ENCODE data around the gene JUP.

Gene JUP

GRCh38 chr17:41760878-41761277, 25.6 kb downstream of the JUP start:
- Histone ChIP-seq H3K9me3 (ENCODE audit: control insufficient read depth, low read length) (no peaks in the 10 kb centered on the region), H3K14ac (ENCODE audit: low read length in 2 of 2) (no peak overlapping the region), H4K91ac (ENCODE audit: low read length) (no peak overlapping the region), H2BK5ac (ENCODE audit: low read depth, low read length, poor library complexity, severe bottlenecking) (no peak overlapping the region), H3K4me2 (ENCODE audit: low read length, poor library complexity, severe bottlenecking) (no peak overlapping the region), H3K27me3 (ENCODE audit: control insufficient read depth in 1 of 2, insufficient read depth in 1 of 2, low read length in 2 of 2) (peaks cover 0 to 4% of the 10 kb centered on the region in 2 experiments), H3K18ac (ENCODE audit: low read depth in 1 of 2, low read length in 2 of 2) (no peak overlapping the region), H3K27ac (ENCODE audit: low read length, poor library complexity, severe bottlenecking) (no peak overlapping the region), H3K4ac (ENCODE audit: low read depth in 1 of 2, low read length in 2 of 2) (no peak overlapping the region), H3K36me3 (ENCODE audit: control insufficient read depth in 1 of 2, insufficient read depth in 2 of 2, low read depth in 1 of 2, low read length in 2 of 2) (peaks cover 0 to 91% of the 10 kb centered on the region in 2 experiments), H3K23ac (ENCODE audit: low read length in 2 of 2) (no peak overlapping the region), H2BK12ac (ENCODE audit: low read length in 2 of 2) (no peak overlapping the region), H4K8ac (ENCODE audit: low read length) (no peak overlapping the region), H2BK120ac (ENCODE audit: low read depth, low read length) (no peak overlapping the region), H2AFZ (ENCODE audit: low read depth, low read length) (no peak overlapping the region), H3K4me3 (ENCODE audit: insufficient read depth in 1 of 2, low read depth in 1 of 2, low read length in 2 of 2) (no peak overlapping the region), H2BK15ac (ENCODE audit: low read depth, poor library complexity, severe bottlenecking) (no peak overlapping the region), H3K9ac (ENCODE audit: low read length) (no peak overlapping the region), H2AK5ac (ENCODE audit: low read length, severe bottlenecking) (no peak overlapping the region), H3K4me1 (ENCODE audit: control insufficient read depth, insufficient read depth, low read depth, low read length) (peaks cover 6% of the 10 kb centered on the region), H3K79me1 (replicated peaks; ENCODE audit: low read length, poor library complexity, severe bottlenecking) (peaks cover 32% of the 10 kb centered on the region)
- no peak for DNase-seq
- WGBS = 97% methylated on average over 6 of the region's 6 CpGs

- Histone ChIP-seq H3K4ac (ENCODE audit: low read depth in 1 of 2, low read length in 2 of 2) (no peak overlapping the region), H3K14ac (ENCODE audit: low read length in 2 of 2) (no peak overlapping the region), H4K8ac (ENCODE audit: low read length) (no peak overlapping the region), H2BK12ac (ENCODE audit: low read length in 2 of 2) (no peak overlapping the region), H2BK5ac (ENCODE audit: low read depth, low read length, poor library complexity, severe bottlenecking) (no peak overlapping the region), H3K79me1 (replicated peaks; ENCODE audit: low read length, poor library complexity, severe bottlenecking) (peaks cover 35% of the 10 kb centered on the region), H3K36me3 (ENCODE audit: control insufficient read depth in 1 of 2, insufficient read depth in 2 of 2, low read depth in 1 of 2, low read length in 2 of 2) (peaks cover 0 to 93% of the 10 kb centered on the region in 2 experiments), H3K9ac (ENCODE audit: low read length) (no peak overlapping the region), H3K4me1 (ENCODE audit: control insufficient read depth, insufficient read depth, low read depth, low read length) (peaks cover 8% of the 10 kb centered on the region), H2AFZ (ENCODE audit: low read depth, low read length) (no peak overlapping the region), H3K18ac (ENCODE audit: low read depth in 1 of 2, low read length in 2 of 2) (no peak overlapping the region), H3K4me3 (ENCODE audit: insufficient read depth in 1 of 2, low read depth in 1 of 2, low read length in 2 of 2) (no peak overlapping the region), H3K4me2 (ENCODE audit: low read length, poor library complexity, severe bottlenecking) (peak overlapping the region; percentile 8), H4K91ac (ENCODE audit: low read length) (no peak overlapping the region), H3K27ac (ENCODE audit: low read length, poor library complexity, severe bottlenecking) (no peak overlapping the region), H2BK15ac (ENCODE audit: low read depth, poor library complexity, severe bottlenecking) (no peak overlapping the region), H3K27me3 (ENCODE audit: control insufficient read depth in 1 of 2, insufficient read depth in 1 of 2, low read length in 2 of 2) (peaks cover 0 to 7% of the 10 kb centered on the region in 2 experiments), H2BK120ac (ENCODE audit: low read depth, low read length) (no peak overlapping the region), H3K23ac (ENCODE audit: low read length in 2 of 2) (no peak overlapping the region), H2AK5ac (ENCODE audit: low read length, severe bottlenecking) (no peak overlapping the region), H3K9me3 (ENCODE audit: control insufficient read depth, low read length) (no peaks in the 10 kb centered on the region)
- DNase-seq = no peak
- WGBS = over 99% methylated on average over 9 of the region's 9 CpGs
Observed at GRCh38 chr17:41758601-41759000, 27.9 kb downstream of the JUP start.

GRCh38 chr17:41754066-41754465, 32.4 kb downstream of the JUP start:
- peaks cover 0 to 29% of the 10 kb centered on the region in 2 experiments for H3K27me3 ChIP-seq (ENCODE audit: control insufficient read depth in 1 of 2, insufficient read depth in 1 of 2, low read length in 2 of 2)

GRCh38 chr17:41751288-41751687, 35.2 kb downstream of the JUP start:
- Histone ChIP-seq H2AFZ (ENCODE audit: low read depth, low read length) (no peak overlapping the region), H3K14ac (ENCODE audit: low read length in 2 of 2) (no peak overlapping the region), H2AK5ac (ENCODE audit: low read length, severe bottlenecking) (no peak overlapping the region), H3K4ac (ENCODE audit: low read depth in 1 of 2, low read length in 2 of 2) (no peak overlapping the region), H3K9ac (ENCODE audit: low read length) (no peak overlapping the region), H3K9me3 (ENCODE audit: control insufficient read depth, low read length) (no peaks in the 10 kb centered on the region), H3K27ac (ENCODE audit: low read length, poor library complexity, severe bottlenecking) (no peak overlapping the region), H3K18ac (ENCODE audit: low read depth in 1 of 2, low read length in 2 of 2) (no peak overlapping the region), H3K36me3 (ENCODE audit: control insufficient read depth in 1 of 2, insufficient read depth in 2 of 2, low read depth in 1 of 2, low read length in 2 of 2) (peaks cover 0 to 52% of the 10 kb centered on the region in 2 experiments), H3K4me1 (ENCODE audit: control insufficient read depth, insufficient read depth, low read depth, low read length) (peaks cover 6% of the 10 kb centered on the region), H4K91ac (ENCODE audit: low read length) (no peak overlapping the region), H4K8ac (ENCODE audit: low read length) (no peak overlapping the region), H3K79me1 (replicated peaks; ENCODE audit: low read length, poor library complexity, severe bottlenecking) (peaks cover 13% of the 10 kb centered on the region), H2BK5ac (ENCODE audit: low read depth, low read length, poor library complexity, severe bottlenecking) (no peak overlapping the region), H2BK15ac (ENCODE audit: low read depth, poor library complexity, severe bottlenecking) (no peak overlapping the region), H2BK120ac (ENCODE audit: low read depth, low read length) (no peak overlapping the region), H3K27me3 (ENCODE audit: control insufficient read depth in 1 of 2, insufficient read depth in 1 of 2, low read length in 2 of 2) (peaks cover 0 to 35% of the 10 kb centered on the region in 2 experiments), H3K4me2 (ENCODE audit: low read length, poor library complexity, severe bottlenecking) (no peak overlapping the region), H2BK12ac (ENCODE audit: low read length in 2 of 2) (no peak overlapping the region), H3K4me3 (ENCODE audit: insufficient read depth in 1 of 2, low read depth in 1 of 2, low read length in 2 of 2) (no peak overlapping the region), H3K23ac (ENCODE audit: low read length in 2 of 2) (no peak overlapping the region)
- 60% methylated on average over 3 of the region's 3 CpGs for WGBS
- DNase-seq = no peak

More at GRCh38 chr17:41754066-41754465, 32.4 kb downstream of the JUP start:
- no peak overlapping the region for H3K18ac ChIP-seq (ENCODE audit: low read depth in 1 of 2, low read length in 2 of 2)
- H3K4me1 ChIP-seq (ENCODE audit: control insufficient read depth, insufficient read depth, low read depth, low read length) = peaks cover 10% of the 10 kb centered on the region
- no peaks in the 10 kb centered on the region for H3K9me3 ChIP-seq (ENCODE audit: control insufficient read depth, low read length)
- WGBS = 86% methylated on average over 12 of the region's 12 CpGs
- no peak overlapping the region for H3K23ac ChIP-seq (ENCODE audit: low read length in 2 of 2)
- no peak overlapping the region for H3K27ac ChIP-seq (ENCODE audit: low read length, poor library complexity, severe bottlenecking)
- no peak overlapping the region for H2BK15ac ChIP-seq (ENCODE audit: low read depth, poor library complexity, severe bottlenecking)
- no peak overlapping the region for H2BK12ac ChIP-seq (ENCODE audit: low read length in 2 of 2)
- H4K91ac ChIP-seq (ENCODE audit: low read length) = no peak overlapping the region
- no peak overlapping the region for H3K4me2 ChIP-seq (ENCODE audit: low read length, poor library complexity, severe bottlenecking)
- peaks cover 0 to 76% of the 10 kb centered on the region in 2 experiments for H3K36me3 ChIP-seq (ENCODE audit: control insufficient read depth in 1 of 2, insufficient read depth in 2 of 2, low read depth in 1 of 2, low read length in 2 of 2)
- H2AK5ac ChIP-seq (ENCODE audit: low read length, severe bottlenecking) = no peak overlapping the region
- DNase-seq = no peak
- no peak overlapping the region for H2AFZ ChIP-seq (ENCODE audit: low read depth, low read length)
- no peak overlapping the region for H3K9ac ChIP-seq (ENCODE audit: low read length)
- no peak overlapping the region for H3K4ac ChIP-seq (ENCODE audit: low read depth in 1 of 2, low read length in 2 of 2)
- H4K8ac ChIP-seq (ENCODE audit: low read length) = no peak overlapping the region
- H3K14ac ChIP-seq (ENCODE audit: low read length in 2 of 2) = no peak overlapping the region
- H2BK5ac ChIP-seq (ENCODE audit: low read depth, low read length, poor library complexity, severe bottlenecking) = no peak overlapping the region
- no peak overlapping the region for H3K4me3 ChIP-seq (ENCODE audit: insufficient read depth in 1 of 2, low read depth in 1 of 2, low read length in 2 of 2)
- peaks cover 26% of the 10 kb centered on the region for H3K79me1 ChIP-seq (replicated peaks; ENCODE audit: low read length, poor library complexity, severe bottlenecking)
- H2BK120ac ChIP-seq (ENCODE audit: low read depth, low read length) = no peak overlapping the region
